KOPT-K1 (cell line): Measurements from ENCODE around the gene SLC8A2.
"Not testable (repeated sequence)": the region's sequence is repeated elsewhere in the genome, so short reads cannot be mapped to it uniquely, and the experiment has no call there.

Experiments
- H3K27ac ChIP-seq: fragments of 200-600 bp; sonication (generic); 2 replicates; pipeline ENCODE4 v1.5.1; 2016; ENCODE audit warnings: antibody characterized with exemption, mild to moderate bottlenecking, low read depth, low read length; ENCODE audit not compliant: poor library complexity, severe bottlenecking
- H3K36me3 ChIP-seq: fragments of 200-600 bp; sonication (generic); 2 replicates; pipeline ENCODE4 v1.5.1; 2017; ENCODE audit warnings: antibody characterized with exemption, mild to moderate bottlenecking, low read length, moderate library complexity; ENCODE audit not compliant: insufficient read depth
- H3K9me3 ChIP-seq: fragments of 200-600 bp; sonication (generic); 2 replicates; pipeline ENCODE4 v1.5.1; 2017; ENCODE audit warnings: antibody characterized with exemption, low read length, mild to moderate bottlenecking; ENCODE audit not compliant: insufficient read depth, poor library complexity, severe bottlenecking

The SLC8A2 gene

DNA sequence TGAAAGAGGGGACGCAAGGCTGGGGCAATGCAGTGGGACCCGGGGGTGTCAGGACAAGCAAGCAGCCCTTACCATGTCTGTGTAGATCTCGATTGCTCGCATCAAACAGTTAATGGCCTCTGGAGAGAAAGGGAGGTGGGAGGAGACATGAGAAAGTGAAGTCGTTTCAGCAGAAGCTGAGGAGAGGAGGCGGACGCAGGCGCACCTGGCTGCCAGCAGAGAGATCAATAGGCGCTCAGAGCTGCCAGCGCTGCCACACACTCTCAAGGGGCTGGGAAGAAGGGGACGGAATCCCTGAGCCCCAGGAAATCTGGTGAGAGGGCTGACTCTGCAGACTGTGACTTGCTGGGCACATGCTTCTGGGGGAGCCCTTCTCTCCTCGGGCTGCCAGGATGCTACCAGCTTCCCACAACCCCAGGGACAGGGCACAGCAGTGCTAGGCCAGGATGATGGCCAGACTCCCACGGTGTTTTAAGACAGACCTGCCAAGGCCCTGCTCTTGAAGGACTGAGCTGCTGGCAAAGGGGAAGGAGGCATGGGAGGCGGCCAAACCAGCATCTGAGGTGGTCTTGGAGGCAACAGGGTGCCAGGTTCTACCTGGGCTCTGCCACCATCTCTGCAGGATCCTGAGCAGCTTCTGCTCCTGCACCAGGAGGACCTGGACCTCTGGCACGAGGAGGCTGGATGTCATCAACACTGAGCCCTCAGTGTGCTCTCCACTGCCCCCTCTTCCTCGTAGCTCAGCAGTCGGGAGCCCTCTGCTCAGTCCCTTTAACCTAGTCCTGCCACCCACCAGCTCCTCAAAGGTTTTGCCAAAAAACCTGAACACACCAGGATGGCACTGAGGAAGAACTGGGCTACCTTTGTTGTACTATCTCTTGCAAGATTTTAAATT, 24.0 kb upstream of the SLC8A2 start:
- Histone ChIP-seq H3K9me3 (no peaks in the 10 kb centered on the region), H3K36me3 (peaks cover 85% of the 10 kb centered on the region), H3K27ac (peak overlapping the region; percentile 27)

DNA sequence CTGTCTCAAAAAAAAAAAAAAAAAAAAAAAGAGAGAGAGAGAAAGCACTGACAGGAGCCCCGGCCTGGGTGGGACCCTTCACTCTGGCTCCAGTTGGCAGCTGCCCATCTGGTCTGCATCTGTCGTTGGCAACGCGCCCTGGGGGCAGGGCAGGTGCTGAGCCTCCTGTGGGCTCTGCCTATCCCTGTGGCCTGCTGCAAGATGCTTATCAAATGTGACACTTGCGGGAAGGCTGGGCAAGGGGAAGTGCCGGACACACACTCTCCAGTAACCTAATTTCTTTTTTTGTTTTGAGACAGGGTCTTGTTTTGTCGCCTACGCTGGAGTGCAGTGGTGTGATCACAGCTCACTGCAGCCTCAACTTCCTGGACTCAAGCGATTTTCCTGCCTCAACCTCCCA, 23.0 kb upstream of the SLC8A2 start:
- Histone ChIP-seq H3K9me3 (no peaks in the 10 kb centered on the region), H3K27ac (no peak overlapping the region), H3K36me3 (peaks cover 85% of the 10 kb centered on the region)

DNA sequence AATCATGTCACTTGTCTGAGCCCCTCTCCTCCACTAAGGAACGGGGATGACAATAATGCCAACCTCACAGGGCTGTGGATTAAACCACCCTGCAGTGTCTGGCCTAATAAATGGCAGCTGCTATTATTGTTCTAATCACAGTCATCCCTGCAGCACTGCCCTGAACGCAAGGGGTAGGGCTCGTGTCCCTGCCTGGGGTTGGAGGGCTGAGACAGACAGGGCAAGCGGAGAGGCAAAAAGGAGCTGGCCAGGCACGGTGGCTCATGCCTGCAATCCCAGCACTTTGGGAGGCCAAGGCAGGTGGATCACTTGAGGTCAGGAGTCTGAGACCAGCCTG, 22.5 kb upstream of the SLC8A2 start:
- no peaks in the 10 kb centered on the region for H3K9me3 ChIP-seq
- peaks cover 86% of the 10 kb centered on the region for H3K36me3 ChIP-seq
- H3K27ac ChIP-seq = no peak overlapping the region

DNA sequence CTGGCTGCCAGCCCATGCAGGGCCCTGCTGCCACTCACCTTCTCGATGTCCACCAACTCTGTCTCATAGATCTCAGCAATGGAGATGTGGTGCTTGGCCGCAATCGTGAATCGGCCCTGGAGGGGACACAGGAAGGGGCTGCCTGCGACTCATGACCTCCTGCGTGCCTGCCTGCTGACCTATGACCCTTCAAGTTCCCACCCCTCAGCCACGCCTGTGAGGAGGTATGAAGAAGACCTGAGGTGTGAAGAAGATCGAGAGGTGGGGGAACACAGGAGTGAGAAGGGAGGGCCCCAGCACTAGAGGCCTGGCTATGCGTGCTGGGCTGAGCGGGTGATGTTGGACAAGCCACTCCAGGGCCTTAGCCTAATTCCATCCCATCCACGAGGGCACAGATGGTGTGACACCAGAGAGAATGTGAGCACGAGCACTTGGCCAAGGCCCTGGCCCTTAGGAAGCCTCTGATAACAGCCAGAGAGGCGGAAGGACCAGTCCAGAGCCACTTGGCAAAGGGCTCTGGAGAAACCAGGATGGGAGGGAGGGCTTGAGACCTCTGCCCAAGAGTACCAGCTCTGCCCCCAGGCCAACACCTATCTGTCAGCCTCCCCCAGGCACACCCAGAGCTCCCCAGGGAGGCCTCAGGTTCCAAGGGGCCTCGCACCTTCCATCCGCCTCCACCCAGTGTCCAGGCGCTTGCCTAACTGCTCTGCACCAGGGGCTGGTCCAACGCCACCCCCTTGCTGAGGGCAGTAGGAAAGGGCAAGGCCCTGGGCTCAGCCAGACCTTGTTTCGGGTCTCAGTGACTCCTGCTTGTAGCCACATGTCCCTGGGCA, 21.9 kb upstream of the SLC8A2 start:
- peaks cover 82% of the 10 kb centered on the region for H3K36me3 ChIP-seq
- H3K27ac ChIP-seq = no peak overlapping the region
- no peaks in the 10 kb centered on the region for H3K9me3 ChIP-seq

DNA sequence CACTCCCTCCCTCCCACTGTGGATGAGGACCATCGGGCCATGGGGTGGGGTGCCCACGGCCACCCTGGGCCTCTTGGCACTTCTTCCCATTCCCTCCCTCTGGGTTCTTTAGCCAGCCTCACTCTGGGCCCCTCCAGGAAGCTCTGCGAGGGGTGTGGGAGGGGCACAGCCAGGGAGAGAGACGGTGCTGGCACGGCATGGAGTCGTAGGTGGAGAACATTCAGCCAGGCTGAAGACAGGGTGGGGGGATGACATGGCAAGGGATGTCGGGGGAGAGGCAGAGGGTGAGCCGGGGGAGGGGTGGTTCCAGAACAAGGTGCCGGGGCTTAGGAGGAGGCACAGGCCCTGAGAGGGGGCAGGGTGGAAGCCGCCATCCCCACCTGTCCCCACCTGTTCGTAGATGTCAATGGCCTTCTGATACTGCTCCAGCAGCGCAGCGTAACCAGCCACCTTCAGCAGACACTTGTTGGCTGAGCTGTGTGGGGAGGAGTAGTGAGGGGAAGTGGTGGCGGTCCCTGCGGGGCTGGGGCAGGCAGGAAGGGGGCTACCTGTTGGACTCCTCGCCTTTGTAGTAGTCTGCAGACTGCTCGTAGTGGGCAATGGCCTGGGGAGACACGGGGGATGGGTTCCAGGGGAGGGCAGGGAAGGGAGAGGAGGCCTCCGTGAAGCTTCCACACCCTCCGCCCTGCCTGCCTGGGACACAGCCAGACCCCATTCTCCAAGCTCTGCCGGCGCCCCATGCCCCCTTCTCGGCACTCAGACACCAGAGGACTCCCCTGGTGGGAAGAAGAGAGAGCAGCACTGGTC, 21.1 kb upstream of the SLC8A2 start:
- Histone ChIP-seq H3K9me3 (no peaks in the 10 kb centered on the region), H3K27ac (no peak overlapping the region), H3K36me3 (peaks cover 74% of the 10 kb centered on the region)

DNA sequence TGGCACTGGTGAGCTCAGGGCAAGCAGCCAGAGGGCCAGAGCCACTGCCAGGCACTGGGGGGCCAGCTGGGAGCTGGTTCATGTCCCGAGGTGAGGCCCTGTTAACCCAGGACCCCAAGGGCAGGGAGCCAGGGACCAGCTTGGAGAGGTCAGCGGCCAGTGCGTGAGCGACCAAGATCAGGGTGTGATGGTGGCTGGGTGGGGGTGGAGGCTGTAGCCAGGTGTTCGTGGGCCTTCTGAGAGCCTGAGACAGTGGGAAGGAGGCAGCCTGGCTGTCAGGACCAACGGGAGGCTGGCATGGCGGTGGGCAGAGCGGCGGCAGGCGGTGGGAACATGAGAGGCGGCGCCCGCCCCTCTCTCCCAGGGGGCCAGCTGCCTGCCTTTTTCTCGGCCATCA, 20.4 kb upstream of the SLC8A2 start:
- Histone ChIP-seq H3K9me3 (no peaks in the 10 kb centered on the region), H3K36me3 (peaks cover 67% of the 10 kb centered on the region), H3K27ac (no peak overlapping the region)

DNA sequence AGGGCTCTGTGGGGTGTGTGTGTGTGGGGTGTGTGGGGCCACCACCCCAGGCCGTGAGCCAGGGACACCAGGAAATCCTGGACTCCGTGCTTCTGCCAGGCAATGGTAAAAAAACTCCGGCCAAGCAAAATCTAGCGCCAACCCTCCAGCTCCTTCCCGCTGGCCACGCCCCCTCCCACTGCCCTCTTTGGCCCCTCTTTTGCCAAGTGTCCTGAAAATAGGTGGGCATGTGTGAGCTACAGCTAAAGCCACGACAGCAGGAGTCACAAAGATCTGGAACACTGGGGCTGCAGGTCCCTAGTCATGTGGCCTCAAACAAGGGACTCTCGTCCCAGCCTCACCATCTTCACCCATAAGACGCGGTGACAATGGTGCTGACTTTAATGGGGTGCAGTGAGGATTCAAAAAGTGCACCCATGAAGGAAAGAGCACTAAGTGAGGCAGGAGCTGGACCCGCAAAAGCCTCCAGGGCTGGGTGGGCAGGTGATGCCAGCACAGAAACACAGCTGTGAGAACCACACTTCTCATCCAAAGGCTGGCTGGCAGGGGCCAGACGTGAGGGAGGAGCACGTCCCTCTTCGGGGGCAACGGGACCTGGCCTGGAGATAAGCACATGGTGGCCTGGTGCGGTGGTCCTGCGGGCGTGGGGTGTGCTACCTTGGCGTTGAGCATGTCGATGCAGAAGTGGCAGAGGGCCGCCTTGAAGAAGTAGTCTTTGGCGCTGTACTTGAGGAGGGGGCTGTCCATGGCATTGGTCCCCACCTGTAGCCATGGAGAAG, 19.9 kb upstream of the SLC8A2 start:
- H3K27ac ChIP-seq = peak overlapping the region; percentile 21
- H3K36me3 ChIP-seq = peaks cover 61% of the 10 kb centered on the region

DNA sequence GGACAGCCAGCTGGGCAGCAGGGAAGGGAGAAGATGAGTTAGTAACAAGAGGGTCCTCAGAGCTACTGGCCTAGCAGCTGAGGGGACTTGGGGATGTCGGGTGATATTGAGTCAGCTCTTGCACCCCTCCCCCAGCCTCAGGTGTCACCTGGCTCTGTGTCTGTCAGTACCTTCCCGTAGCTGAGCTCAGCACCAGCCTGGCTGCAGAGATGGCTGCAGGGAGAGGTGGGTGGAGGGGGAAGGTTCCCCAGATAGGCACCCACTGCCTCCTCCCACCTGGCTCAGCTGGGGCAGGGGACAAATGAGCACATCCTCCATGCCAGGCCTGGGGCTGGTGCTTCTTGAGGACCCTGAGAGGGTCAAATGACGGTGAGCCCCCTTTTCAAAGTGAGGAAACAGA, 19.2 kb upstream of the SLC8A2 start:
- peaks cover 54% of the 10 kb centered on the region for H3K36me3 ChIP-seq
- H3K9me3 ChIP-seq = no peaks in the 10 kb centered on the region
- peak overlapping the region; percentile 21 for H3K27ac ChIP-seq

More for the DNA sequence above, 19.9 kb upstream of the SLC8A2 start:
- H3K9me3 ChIP-seq = no peaks in the 10 kb centered on the region

DNA sequence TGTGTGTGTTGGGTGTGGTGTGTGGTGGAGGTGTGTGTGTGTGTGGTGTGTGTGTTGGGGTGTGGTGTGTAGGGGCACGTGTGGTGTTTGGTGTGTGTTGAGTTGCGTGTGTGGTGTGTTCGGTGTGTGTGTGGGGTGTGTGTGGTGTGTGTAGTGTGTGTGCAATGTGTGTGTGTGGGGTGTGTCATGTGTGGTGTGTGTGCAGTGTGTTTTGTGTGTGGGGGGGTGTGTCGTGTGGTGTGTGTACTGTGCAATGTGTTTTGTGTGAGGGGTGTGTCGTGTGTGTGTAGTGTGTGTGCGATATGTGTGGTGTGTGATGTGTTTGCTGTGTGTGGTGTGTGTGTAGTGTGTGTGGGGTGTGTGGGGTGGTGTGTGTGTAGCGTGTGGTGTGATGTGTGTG, 18.3 kb upstream of the SLC8A2 start:
- Histone ChIP-seq H3K27ac (peak overlapping the region; percentile 44), H3K36me3 (peaks cover 49% of the 10 kb centered on the region)

DNA sequence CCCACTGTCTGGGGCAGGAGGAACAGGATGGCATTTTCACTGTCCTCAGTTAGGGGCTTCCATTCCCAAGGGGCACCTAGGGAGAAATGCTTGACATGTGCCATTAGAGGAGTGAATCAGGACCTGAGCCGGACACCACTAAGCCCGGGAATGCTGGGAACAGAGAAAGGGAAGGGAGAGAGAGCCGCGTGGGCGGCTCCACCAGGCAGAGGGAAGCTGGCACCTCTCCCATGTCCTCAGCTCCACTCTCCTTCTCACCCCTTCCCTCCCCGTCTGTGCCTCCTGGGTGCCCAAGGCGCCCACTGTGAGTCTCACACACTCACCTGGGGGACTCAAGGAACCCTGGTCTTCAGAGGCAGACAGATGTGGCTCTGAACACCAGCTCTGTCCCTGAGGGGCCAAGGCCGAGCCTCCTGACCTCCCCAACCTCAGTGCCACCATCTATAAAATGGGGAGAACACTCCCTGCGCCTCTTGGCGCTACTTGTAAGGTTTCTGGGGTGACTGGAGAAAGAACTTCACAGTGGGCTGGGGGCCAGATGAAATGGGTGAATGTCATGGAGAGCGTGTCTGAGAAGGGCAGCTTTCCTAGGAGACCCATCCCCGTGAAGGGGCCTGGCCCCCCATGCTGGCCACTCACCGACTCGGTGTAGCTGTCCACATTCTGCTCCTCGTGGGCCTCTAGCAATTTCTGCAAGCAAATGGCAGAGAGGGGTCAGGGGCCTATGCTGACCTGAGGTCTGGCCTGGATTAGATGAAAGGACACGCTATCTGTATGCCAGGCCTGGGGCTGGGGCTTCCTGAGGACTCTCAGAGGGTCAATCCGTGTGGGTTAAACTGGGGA, 17.6 kb upstream of the SLC8A2 start:
- H3K27ac ChIP-seq = peak overlapping the region; percentile 44
- H3K9me3 ChIP-seq = no peaks in the 10 kb centered on the region
- peaks cover 44% of the 10 kb centered on the region for H3K36me3 ChIP-seq

More for the DNA sequence above, 18.3 kb upstream of the SLC8A2 start:
- no peaks in the 10 kb centered on the region for H3K9me3 ChIP-seq

DNA sequence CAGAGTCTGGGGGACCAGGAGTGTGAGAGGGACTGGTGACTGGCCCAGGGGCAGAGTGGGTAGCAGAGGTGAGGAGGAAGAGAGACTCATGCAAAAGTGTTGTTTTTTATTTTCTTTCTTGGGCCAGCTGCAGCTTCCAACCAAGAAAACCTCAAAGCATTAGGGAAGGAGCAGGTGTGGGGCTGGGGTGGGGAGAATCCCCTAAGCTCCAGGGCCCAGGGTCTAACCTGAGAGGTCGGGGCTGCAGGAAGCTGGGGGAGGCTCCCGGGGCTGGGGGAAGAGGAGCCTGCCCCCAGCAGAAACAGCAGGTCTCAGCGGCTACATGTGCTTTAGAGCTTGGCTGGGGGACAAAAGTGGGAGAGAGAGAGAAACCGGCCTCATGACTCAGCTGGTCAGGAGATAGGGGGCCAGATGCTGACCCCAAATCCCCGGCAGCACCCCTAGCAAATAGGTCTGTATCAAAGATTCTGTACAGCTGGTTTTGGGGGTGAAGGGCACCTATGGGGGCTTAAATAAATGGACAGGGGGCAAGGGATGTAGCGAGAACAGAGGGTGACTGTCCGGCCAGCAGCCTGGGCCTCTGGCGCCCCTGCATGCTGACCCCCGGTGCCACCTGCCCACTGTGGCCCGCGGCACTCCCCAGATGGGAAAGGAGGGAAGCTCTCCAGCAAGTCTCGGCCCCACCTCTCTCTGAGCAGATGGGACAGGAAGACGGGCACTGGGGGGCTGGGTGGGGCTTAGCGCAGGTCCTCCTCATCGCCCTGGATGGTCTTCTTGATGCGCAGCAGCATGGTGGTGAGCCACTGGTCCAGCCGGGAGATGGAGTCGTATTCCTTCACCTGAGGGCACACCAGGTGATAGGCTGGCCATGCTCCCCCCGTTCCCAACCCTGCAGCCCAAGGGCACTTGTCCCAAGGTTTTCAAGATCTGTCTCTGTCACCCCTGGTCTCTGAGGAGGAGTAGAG, 16.1 kb upstream of the SLC8A2 start:
- H3K9me3 ChIP-seq = no peaks in the 10 kb centered on the region
- H3K36me3 ChIP-seq = peaks cover 31% of the 10 kb centered on the region
- peak overlapping the region; percentile 97 for H3K27ac ChIP-seq

DNA sequence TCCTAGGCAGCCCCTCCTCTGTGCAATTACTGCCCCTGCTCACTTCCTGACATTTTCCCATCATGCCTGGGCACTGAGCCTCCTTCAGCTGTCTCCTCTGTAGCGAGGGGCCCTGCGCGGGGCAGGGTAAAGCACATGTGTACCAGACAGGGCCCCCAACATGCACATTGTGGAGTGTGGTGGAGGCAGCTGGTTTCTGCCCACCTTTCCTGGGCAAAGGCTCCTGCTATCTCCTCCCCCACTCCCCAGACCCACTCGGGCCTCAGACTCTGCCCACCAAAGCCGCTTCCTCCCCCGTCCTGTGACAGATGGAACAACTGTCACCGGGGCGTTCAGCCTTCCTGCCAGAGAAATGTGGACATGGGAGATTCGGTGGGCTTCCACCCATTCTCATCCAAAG, 15.2 kb upstream of the SLC8A2 start:
- Histone ChIP-seq H3K36me3 (peaks cover 26% of the 10 kb centered on the region), H3K27ac (peak overlapping the region; percentile 97), H3K9me3 (no peaks in the 10 kb centered on the region)

DNA sequence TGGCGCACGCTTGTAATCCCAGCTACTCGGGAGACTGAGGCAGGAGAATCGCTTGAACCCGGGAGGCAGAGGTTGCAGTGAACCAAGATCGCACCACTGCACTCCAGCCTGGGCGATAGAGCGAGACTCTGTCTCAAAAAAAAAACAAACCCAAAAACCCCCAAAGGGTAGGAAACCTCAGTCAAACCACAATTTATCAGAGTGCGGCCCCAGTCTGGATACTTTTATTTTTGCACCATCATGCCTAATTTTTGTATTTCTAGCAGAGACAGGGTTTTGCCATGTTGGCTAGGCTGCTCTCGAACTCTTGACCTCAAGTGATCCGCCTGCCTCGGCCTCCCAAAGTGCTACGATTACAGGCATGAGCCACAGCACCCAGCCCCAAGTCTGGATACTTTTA, 14.5 kb upstream of the SLC8A2 start:
- Histone ChIP-seq H3K27ac (peak overlapping the region; percentile 97), H3K36me3 (peaks cover 21% of the 10 kb centered on the region)
- not testable (repeated sequence) for H3K9me3 ChIP-seq
